ENCODE data around the gene NCBP3.
A peak's percentile ranks its signal among the peaks of the same experiment; 100 is the strongest.

The NCBP3 gene

GRCh38 chr17:3800362-3801271, 45.4 kb downstream of the NCBP3 start, which contains the start of gene ITGAE:
Gene ITGAE, minus strand, starts transcription at chr17:3801188. Its CDS starts 44 bp downstream, at chr17:3801144.
- Histone ChIP-seq H3K36me3 (peaks cover 4% of the 10 kb centered on the region; the same call in 1 of the 2 replicates), H3K27me3 (ENCODE audit: insufficient read depth, low read depth, severe bottlenecking) (no peaks in the 10 kb centered on the region), H3K9me3 (ENCODE audit: severe bottlenecking) (no peaks in the 10 kb centered on the region), H3K4me3 (ENCODE audit: low read depth, low read length) (no peak within 1 kb of the TSS), H3K27ac (no peak within 1 kb of the TSS)
- no peak for DNase-seq
- TF ChIP-seq CTCF (IDR thresholded peaks at IDR 0.05; ENCODE audit: low read depth, low read length): no peak

- no peak overlapping the region for H3K27ac ChIP-seq
- no peak overlapping the region for H3K4me3 ChIP-seq (ENCODE audit: low read depth, low read length)
- TF ChIP-seq CTCF (IDR thresholded peaks at IDR 0.05; ENCODE audit: low read depth, low read length): peak; percentile 28; the same call in 1 of the 2 replicates
- no peaks in the 10 kb centered on the region for H3K9me3 ChIP-seq (ENCODE audit: severe bottlenecking)
- H3K27me3 ChIP-seq (ENCODE audit: insufficient read depth, low read depth, severe bottlenecking): no peaks in the 10 kb centered on the region
- peak; percentile 26 for DNase-seq
- H3K36me3 ChIP-seq: no peaks in the 10 kb centered on the region
These were observed 46.7 kb downstream of the NCBP3 start for GRCh38 chr17:3799181-3799945.

- Histone ChIP-seq H3K27ac (no peak overlapping the region), H3K36me3 (no peaks in the 10 kb centered on the region), H3K9me3 (ENCODE audit: severe bottlenecking) (no peaks in the 10 kb centered on the region), H3K27me3 (ENCODE audit: insufficient read depth, low read depth, severe bottlenecking) (no peaks in the 10 kb centered on the region), H3K4me3 (ENCODE audit: low read depth, low read length) (no peak overlapping the region)
- no peak for TF ChIP-seq CTCF (IDR thresholded peaks at IDR 0.05; ENCODE audit: low read depth, low read length)
- no peak for DNase-seq
These were observed 47.5 kb downstream of the NCBP3 start for GRCh38 chr17:3798273-3799180.

- Histone ChIP-seq H3K36me3 (no peaks in the 10 kb centered on the region), H3K27me3 (ENCODE audit: insufficient read depth, low read depth, severe bottlenecking) (no peaks in the 10 kb centered on the region), H3K9me3 (ENCODE audit: severe bottlenecking) (no peaks in the 10 kb centered on the region), H3K27ac (no peak overlapping the region), H3K4me3 (ENCODE audit: low read depth, low read length) (no peak overlapping the region)
- DNase-seq: no peak
- TF ChIP-seq CTCF (IDR thresholded peaks at IDR 0.05; ENCODE audit: low read depth, low read length): no peak
These were observed 49.2 kb downstream of the NCBP3 start for GRCh38 chr17:3796822-3797170.

- Histone ChIP-seq H3K27ac (no peak overlapping the region), H3K36me3 (no peaks in the 10 kb centered on the region), H3K4me3 (ENCODE audit: low read depth, low read length) (no peak overlapping the region), H3K9me3 (ENCODE audit: severe bottlenecking) (no peaks in the 10 kb centered on the region), H3K27me3 (ENCODE audit: insufficient read depth, low read depth, severe bottlenecking) (no peaks in the 10 kb centered on the region)
- no peak for DNase-seq
- no peak for TF ChIP-seq CTCF (IDR thresholded peaks at IDR 0.05; ENCODE audit: low read depth, low read length)
These were observed 49.8 kb downstream of the NCBP3 start for GRCh38 chr17:3796110-3796821.

Measured in WERI-Rb-1 (cell line).